ENCODE measurements around the gene CD8B. TPM values are rescaled to one million over a fixed set of nuclear protein-coding genes. Genes with fewer than 3 reads are reported as not detected.

The CD8B gene
- polyA plus RNA-seq, 1 of the 3 experiments (the other 2 are of a cell fraction) = not detected

DNA sequence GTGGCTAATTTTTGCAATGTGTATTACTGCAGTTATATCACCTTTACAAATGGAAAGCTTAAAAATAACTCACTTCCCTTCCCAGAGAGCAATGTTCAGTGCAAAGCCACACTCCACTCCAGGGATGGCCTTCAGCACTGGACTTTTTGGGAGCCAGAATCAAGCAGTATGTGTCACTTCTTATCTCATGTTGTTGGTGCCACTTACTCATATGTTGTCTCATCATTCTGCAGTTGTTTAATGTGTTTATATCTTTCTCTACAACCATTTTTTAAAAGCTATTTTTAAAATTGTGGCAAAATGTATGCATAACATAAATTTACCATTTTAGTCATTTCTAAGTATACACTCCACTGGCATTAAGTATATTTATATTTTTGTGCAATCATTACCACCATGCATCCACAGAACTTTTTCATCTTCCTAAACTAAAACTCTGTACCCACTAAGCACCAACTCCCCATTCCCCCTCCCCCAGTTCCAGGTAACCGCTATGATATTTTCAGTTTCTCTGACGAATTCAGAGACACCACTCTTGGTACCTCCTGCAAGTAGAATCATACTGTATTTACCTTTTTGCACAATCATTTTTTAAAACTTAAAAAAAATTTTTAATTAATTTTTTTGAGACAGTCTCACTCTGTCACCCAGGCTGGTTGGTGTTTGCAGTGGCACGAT is 38.9 kb downstream of the CD8B start:
- POLR2A ChIA-PET = no interaction called here
- 64% methylated on average over 3 of the region's 3 CpGs for WGBS (ENCODE audit: low lambda C conversion rate)
- Histone ChIP-seq H3K4me2 (no peak overlapping the region), H3K27ac (ENCODE audit: low read depth in 2 of 2, low read length in 1 of 2) (no peak overlapping the region), H4K20me1 (ENCODE audit: insufficient read depth) (no peaks in the 10 kb centered on the region), H2AFZ (ENCODE audit: low read depth) (no peak overlapping the region), H3K9me3 (no peaks in the 10 kb centered on the region), H3K27me3 (ENCODE audit: insufficient read depth) (peaks cover 20% of the 10 kb centered on the region; the same call in 1 of the 2 replicates), H3K36me3 (replicated peaks in 1 of 2; ENCODE audit: control insufficient read depth in 1 of 2, insufficient read depth in 2 of 2, low read length in 1 of 2) (no peaks in the 10 kb centered on the region), H3K79me2 (ENCODE audit: insufficient read depth) (no peaks in the 10 kb centered on the region), H3K4me3 (ENCODE audit: low read depth in 2 of 2, low read length in 1 of 2) (no peak overlapping the region), H3K4me1 (ENCODE audit: control insufficient read depth in 1 of 2, insufficient read depth in 2 of 2, low read depth in 1 of 2, low read length in 1 of 2) (no peaks in the 10 kb centered on the region), H3K9me2 (no peaks in the 10 kb centered on the region), H3F3A (replicated peaks; ENCODE audit: insufficient read depth) (no peaks in the 10 kb centered on the region), H3K9ac (no peak overlapping the region)
- CTCF ChIA-PET = interaction anchor here (1.0 kb wide), 1 partner anchor 14 kb away, joined by 5 read pairs; no protein-coding TSS in a partner anchor
- DNase-seq = no peak
- TF ChIP-seq, protein P1, sequence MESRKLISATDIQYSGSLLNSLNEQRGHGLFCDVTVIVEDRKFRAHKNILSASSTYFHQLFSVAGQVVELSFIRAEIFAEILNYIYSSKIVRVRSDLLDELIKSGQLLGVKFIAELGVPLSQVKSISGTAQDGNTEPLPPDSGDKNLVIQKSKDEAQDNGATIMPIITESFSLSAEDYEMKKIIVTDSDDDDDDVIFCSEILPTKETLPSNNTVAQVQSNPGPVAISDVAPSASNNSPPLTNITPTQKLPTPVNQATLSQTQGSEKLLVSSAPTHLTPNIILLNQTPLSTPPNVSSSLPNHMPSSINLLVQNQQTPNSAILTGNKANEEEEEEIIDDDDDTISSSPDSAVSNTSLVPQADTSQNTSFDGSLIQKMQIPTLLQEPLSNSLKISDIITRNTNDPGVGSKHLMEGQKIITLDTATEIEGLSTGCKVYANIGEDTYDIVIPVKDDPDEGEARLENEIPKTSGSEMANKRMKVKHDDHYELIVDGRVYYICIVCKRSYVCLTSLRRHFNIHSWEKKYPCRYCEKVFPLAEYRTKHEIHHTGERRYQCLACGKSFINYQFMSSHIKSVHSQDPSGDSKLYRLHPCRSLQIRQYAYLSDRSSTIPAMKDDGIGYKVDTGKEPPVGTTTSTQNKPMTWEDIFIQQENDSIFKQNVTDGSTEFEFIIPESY (IDR thresholded peaks at IDR 0.05; ENCODE audit: borderline replicate concordance, low read depth) = no peak
- TF ChIP-seq, protein P2, sequence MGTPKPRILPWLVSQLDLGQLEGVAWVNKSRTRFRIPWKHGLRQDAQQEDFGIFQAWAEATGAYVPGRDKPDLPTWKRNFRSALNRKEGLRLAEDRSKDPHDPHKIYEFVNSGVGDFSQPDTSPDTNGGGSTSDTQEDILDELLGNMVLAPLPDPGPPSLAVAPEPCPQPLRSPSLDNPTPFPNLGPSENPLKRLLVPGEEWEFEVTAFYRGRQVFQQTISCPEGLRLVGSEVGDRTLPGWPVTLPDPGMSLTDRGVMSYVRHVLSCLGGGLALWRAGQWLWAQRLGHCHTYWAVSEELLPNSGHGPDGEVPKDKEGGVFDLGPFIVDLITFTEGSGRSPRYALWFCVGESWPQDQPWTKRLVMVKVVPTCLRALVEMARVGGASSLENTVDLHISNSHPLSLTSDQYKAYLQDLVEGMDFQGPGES (IDR thresholded peaks at IDR 0.05; ENCODE audit: low read depth, low read length) = no peak
- TF ChIP-seq, protein P3, sequence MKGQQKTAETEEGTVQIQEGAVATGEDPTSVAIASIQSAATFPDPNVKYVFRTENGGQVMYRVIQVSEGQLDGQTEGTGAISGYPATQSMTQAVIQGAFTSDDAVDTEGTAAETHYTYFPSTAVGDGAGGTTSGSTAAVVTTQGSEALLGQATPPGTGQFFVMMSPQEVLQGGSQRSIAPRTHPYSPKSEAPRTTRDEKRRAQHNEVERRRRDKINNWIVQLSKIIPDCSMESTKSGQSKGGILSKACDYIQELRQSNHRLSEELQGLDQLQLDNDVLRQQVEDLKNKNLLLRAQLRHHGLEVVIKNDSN (IDR thresholded peaks at IDR 0.05; ENCODE audit: borderline replicate concordance, low read depth) = no peak
- no peak for TF ChIP-seq TAF1 (IDR thresholded peaks at IDR 0.05; ENCODE audit: borderline replicate concordance, low read depth, low read length)
- no peak for TF ChIP-seq EZH2phosphoT487 (IDR thresholded peaks at IDR 0.05; ENCODE audit: borderline replicate concordance, low read depth)
- no peak for TF ChIP-seq MEF2A (IDR thresholded peaks at IDR 0.05; ENCODE audit: borderline replicate concordance, low read depth)
- no peak for TF ChIP-seq YY1 (IDR thresholded peaks at IDR 0.05; ENCODE audit: low read depth)
- TF ChIP-seq NRF1 (IDR thresholded peaks at IDR 0.05; ENCODE audit: low read depth, low read length) = no peak
- TF ChIP-seq FOXM1 (IDR thresholded peaks at IDR 0.05; ENCODE audit: low read depth) = no peak
- TF ChIP-seq, protein P4, sequence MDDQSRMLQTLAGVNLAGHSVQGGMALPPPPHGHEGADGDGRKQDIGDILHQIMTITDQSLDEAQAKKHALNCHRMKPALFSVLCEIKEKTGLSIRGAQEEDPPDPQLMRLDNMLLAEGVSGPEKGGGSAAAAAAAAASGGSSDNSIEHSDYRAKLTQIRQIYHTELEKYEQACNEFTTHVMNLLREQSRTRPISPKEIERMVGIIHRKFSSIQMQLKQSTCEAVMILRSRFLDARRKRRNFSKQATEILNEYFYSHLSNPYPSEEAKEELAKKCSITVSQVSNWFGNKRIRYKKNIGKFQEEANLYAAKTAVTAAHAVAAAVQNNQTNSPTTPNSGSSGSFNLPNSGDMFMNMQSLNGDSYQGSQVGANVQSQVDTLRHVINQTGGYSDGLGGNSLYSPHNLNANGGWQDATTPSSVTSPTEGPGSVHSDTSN (IDR thresholded peaks at IDR 0.05) = no peak
- TF ChIP-seq RAD21 (IDR thresholded peaks at IDR 0.05; ENCODE audit: low read length) = no peak
- TF ChIP-seq GATA2 (CRISPR knock-in tag; IDR thresholded peaks at IDR 0.05) = no peak

Measured in SK-N-SH (cell line).